Measurements from ENCODE around the gene FUBP3.

DNA sequence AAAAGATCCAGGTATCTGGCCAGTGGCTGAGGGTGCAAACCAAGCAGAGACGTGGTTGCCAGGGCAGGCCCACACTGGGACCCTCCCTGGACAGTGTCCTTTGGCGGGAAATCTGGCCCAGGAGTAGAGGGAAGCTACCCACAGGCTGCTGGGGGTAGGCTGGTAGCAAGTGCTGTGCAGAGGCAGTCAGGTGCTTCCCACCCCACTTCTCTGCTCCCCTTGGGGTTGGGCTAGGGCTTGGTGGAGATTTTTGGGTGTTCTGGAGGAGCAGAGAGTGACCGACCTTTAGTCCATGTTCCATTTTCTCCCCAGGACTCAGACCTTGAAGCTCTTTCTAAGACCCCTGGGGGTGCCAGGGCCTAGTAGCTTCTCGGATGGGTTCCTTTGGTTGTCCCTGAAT, 90.6 kb downstream of the FUBP3 start:
- TF ChIP-seq EZH2 (IDR thresholded peaks at IDR 0.05) (no peak), EZH2phosphoT487 (IDR thresholded peaks at IDR 0.05) (no peak)
- TF ChIP-seq, protein P1, sequence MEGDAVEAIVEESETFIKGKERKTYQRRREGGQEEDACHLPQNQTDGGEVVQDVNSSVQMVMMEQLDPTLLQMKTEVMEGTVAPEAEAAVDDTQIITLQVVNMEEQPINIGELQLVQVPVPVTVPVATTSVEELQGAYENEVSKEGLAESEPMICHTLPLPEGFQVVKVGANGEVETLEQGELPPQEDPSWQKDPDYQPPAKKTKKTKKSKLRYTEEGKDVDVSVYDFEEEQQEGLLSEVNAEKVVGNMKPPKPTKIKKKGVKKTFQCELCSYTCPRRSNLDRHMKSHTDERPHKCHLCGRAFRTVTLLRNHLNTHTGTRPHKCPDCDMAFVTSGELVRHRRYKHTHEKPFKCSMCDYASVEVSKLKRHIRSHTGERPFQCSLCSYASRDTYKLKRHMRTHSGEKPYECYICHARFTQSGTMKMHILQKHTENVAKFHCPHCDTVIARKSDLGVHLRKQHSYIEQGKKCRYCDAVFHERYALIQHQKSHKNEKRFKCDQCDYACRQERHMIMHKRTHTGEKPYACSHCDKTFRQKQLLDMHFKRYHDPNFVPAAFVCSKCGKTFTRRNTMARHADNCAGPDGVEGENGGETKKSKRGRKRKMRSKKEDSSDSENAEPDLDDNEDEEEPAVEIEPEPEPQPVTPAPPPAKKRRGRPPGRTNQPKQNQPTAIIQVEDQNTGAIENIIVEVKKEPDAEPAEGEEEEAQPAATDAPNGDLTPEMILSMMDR (IDR thresholded peaks at IDR 0.05) = no peak

Measured in neural progenitor cell (in vitro differentiated cells).